ENCODE results near the gene LRP1B. TPM values are rescaled to one million over a fixed set of nuclear protein-coding genes. Genes with fewer than 3 reads are reported as not detected.

The LRP1B gene
- total and polyA plus RNA-seq, 2 of the 8 experiments (the other 6 are each of a cell fraction or from before 2014, with no cell fraction given), result 0.03 TPM; not detected in 1

- TF ChIP-seq MAX (IDR thresholded peaks at IDR 0.05) (no peak), HDAC6 (IDR thresholded peaks at IDR 0.05; ENCODE audit: low read depth, low read length) (no peak)
These were observed 1745.9 kb downstream of the LRP1B start (continued) for GRCh38 chr2:140384946-140385345.

Data from H1 (cell line).